ENCODE results near the gene CLCF1.
A peak's percentile ranks its signal among the peaks of the same experiment; 100 is the strongest.

Gene CLCF1

DNA sequence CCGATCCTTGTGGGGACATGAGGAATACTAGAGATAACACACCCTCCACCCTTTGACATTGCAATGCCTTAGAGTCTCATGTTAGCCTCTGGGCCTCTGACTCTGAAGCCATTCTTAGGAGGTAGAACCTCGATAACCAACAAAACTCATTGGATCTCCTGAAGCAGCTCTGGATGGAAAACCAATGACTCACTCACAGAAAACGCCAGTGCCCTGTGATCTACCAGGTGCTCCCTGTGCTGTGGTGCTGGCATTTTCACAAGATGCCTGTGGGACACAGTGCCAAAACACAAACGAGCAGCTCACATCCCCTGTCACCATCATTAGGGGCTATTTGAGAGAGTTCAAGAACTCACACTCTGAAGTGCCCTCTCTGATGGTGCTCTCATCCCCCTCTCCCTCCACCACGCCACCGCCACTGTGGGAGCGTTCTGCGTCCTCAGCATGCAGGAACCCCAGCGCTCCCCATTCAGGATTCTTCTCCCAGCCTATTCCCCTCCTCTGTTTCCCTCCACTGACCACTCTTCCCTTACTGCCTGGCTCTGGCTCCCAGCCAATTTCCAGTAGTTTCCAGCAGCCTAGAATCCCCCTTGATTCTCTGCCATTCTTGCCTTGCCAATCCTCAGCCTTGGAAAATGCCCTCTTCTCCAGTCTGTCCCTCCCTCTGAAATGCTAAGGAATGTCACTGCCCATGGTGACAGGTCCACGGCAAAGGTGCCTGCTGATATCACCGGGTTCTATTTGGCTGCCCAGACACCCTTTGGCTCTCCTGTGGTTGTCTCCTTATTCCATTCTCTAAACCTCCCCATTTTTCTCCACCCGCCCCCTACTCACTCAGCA is 15.3 kb downstream of the CLCF1 start:
- TF ChIP-seq, protein P1, sequence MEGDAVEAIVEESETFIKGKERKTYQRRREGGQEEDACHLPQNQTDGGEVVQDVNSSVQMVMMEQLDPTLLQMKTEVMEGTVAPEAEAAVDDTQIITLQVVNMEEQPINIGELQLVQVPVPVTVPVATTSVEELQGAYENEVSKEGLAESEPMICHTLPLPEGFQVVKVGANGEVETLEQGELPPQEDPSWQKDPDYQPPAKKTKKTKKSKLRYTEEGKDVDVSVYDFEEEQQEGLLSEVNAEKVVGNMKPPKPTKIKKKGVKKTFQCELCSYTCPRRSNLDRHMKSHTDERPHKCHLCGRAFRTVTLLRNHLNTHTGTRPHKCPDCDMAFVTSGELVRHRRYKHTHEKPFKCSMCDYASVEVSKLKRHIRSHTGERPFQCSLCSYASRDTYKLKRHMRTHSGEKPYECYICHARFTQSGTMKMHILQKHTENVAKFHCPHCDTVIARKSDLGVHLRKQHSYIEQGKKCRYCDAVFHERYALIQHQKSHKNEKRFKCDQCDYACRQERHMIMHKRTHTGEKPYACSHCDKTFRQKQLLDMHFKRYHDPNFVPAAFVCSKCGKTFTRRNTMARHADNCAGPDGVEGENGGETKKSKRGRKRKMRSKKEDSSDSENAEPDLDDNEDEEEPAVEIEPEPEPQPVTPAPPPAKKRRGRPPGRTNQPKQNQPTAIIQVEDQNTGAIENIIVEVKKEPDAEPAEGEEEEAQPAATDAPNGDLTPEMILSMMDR (IDR thresholded peaks at IDR 0.05): no peak
- Mint-ChIP-seq H3K36me3 (ENCODE audit: low read depth) (peaks cover 3% of the 10 kb centered on the region), H3K4me1 (peaks cover 59% of the 10 kb centered on the region), H3K9me3 (no peaks in the 10 kb centered on the region), H3K4me3 (no peak overlapping the region), H3K27ac (peak overlapping the region; percentile 24), H3K27me3 (ENCODE audit: low read depth, poor library complexity) (peaks cover 4% of the 10 kb centered on the region)
- DNase-seq: no peak

DNA sequence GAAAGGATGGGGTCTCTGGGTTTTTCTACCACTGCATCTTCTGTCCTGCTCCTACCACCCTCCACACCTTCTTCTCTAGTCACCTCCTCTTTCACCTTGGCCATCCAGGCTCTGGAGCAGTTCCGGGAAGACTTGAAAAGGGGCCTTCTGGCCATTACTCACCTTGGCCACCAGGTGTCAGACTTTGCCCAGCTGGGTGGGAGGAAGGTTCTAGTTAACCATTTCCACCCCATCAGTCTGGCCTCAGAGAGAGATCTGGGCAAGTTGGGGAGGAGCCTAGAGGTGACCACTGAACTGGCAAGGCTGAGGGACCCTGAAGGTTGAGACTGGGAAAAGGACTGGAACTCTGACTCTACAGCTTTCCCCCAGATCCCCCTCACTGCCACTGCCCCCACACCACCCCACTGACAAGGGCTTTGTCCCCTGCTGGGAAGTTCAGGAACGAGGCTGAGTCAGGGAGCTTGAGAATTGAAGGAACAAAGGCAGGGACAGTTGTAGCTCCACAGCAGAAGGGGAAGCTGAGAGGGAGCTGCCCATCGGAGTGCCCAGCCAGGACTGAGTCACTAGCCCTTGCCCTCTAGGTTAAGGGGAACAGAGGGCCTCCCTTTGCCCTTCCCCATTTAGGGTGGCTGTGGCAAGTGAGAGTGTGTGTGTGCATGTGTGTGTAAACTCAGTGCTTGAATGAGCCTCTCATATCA is 16.4 kb downstream of the CLCF1 start:
- peak; percentile 73 for DNase-seq

DNA sequence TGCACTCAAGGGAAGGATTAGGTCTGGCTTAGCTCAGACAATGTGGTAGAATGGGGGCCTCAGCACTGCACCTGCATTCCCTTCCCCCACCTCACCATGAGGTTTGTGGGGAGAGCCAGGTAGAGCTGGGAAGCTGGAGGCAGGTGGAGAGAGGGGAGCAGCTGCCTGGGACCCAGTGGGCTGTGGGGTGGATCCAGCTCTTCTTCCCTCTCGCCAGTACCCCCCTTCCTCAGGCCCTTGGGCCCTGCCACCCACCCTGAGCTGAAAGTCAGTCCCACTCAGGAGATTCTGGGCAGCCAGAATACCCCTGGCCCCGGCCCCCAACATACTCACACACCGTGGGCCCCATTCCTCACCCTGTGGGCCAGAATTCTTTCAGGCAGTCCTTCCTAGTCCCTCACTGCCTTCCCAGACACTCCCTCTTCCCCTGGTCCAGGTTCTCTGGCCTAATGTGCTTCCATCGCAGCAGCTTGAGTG is 17.0 kb downstream of the CLCF1 start:
- Mint-ChIP-seq H3K27ac (peak overlapping the region; percentile 41), H3K27me3 (ENCODE audit: low read depth, poor library complexity) (peaks cover 4% of the 10 kb centered on the region), H3K4me1 (peaks cover 70% of the 10 kb centered on the region), H3K9me3 (no peaks in the 10 kb centered on the region), H3K4me3 (peak overlapping the region; percentile 49), H3K36me3 (ENCODE audit: low read depth) (no peaks in the 10 kb centered on the region)
- TF ChIP-seq, protein P1 (IDR thresholded peaks at IDR 0.05): no peak
- no peak for DNase-seq

More for the DNA sequence above, 16.4 kb downstream of the CLCF1 start:
- TF ChIP-seq, protein P1 (IDR thresholded peaks at IDR 0.05): peak; percentile 90
- peak overlapping the region; percentile 49 for H3K4me3 Mint-ChIP-seq
- no peaks in the 10 kb centered on the region for H3K9me3 Mint-ChIP-seq
- H3K4me1 Mint-ChIP-seq: peaks cover 66% of the 10 kb centered on the region
- H3K36me3 Mint-ChIP-seq (ENCODE audit: low read depth): no peaks in the 10 kb centered on the region
- H3K27me3 Mint-ChIP-seq (ENCODE audit: low read depth, poor library complexity): peaks cover 4% of the 10 kb centered on the region
- peak overlapping the region; percentile 41 for H3K27ac Mint-ChIP-seq

- Mint-ChIP-seq H3K9me3 (no peaks in the 10 kb centered on the region), H3K27me3 (ENCODE audit: low read depth, poor library complexity) (peaks cover 2% of the 10 kb centered on the region), H3K4me1 (peaks cover 74% of the 10 kb centered on the region), H3K27ac (peak overlapping the region; percentile 83), H3K4me3 (peak overlapping the region; percentile 42), H3K36me3 (ENCODE audit: low read depth) (no peaks in the 10 kb centered on the region)
- TF ChIP-seq, protein P1 (IDR thresholded peaks at IDR 0.05): no peak
- no peak for DNase-seq
These were observed 17.5 kb downstream of the CLCF1 start for GRCh38 chr11:67355794-67356386.

- Mint-ChIP-seq H3K27me3 (ENCODE audit: low read depth, poor library complexity) (peaks cover 3% of the 10 kb centered on the region), H3K4me3 (peak overlapping the region; percentile 84), H3K36me3 (ENCODE audit: low read depth) (no peaks in the 10 kb centered on the region), H3K4me1 (peaks cover 74% of the 10 kb centered on the region), H3K9me3 (no peaks in the 10 kb centered on the region), H3K27ac (peak overlapping the region; percentile 98)
- TF ChIP-seq, protein P1 (IDR thresholded peaks at IDR 0.05): no peak
- peak; percentile 30 for DNase-seq
These were observed 18.2 kb downstream of the CLCF1 start for GRCh38 chr11:67355023-67355793.

Measured in nephron progenitor cell (in vitro differentiated cells).